Caki2 (cell line): ENCODE measurements around the gene STAC3. TPM values are rescaled to one million over a fixed set of nuclear protein-coding genes. Genes with fewer than 3 reads are reported as not detected.

ENCODE experiments used
- DNase-seq: peaks from one replicate; pipeline ENCODE4 v3.0.0-alpha.2; 2015; ENCODE audit warnings: low read depth
- in situ Hi-C: cut with HindIII; loops from 2 replicates; pipeline ENCODE4 v1.10.0; 2016; ENCODE audit warnings: low sequenced_read_pairs, low pct_unique_long_range_greater_than_20kb, mixed read lengths
- total RNA-seq: library from RNA; depleted of rRNA; stranded (reverse); fragments of >200 nt; shearing (Covaris generic); gene quantifications from 2 replicates; pipeline ENCODE4 v1.2.3, GENCODE V29; 2014; ENCODE audit warnings: low replicate concordance

STAC3 gene
- total RNA-seq, 1 experiment from 2014 or later = 0.95 TPM

- peak; percentile 91 for DNase-seq
- in situ Hi-C loops = no loop called here
These were observed 12.0 kb downstream of the STAC3 start for GRCh38 chr12:57238854-57239554.

- DNase-seq = no peak
- in situ Hi-C loops = no loop called here
These were observed 12.8 kb downstream of the STAC3 start for GRCh38 chr12:57237932-57238853.

GRCh38 chr12:57237596-57237931, 13.4 kb downstream of the STAC3 start:
- no peak for DNase-seq
- in situ Hi-C loops = no loop called here

- no peak for DNase-seq
- in situ Hi-C loops = no loop called here
These were observed 13.9 kb downstream of the STAC3 start for GRCh38 chr12:57236925-57237595.

- in situ Hi-C loops = no loop called here
- no peak for DNase-seq
These were observed 14.6 kb downstream of the STAC3 start for GRCh38 chr12:57236201-57236924.

- no peak for DNase-seq
- in situ Hi-C loops = no loop called here
These were observed 15.3 kb downstream of the STAC3 start for GRCh38 chr12:57235728-57236131.

GRCh38 chr12:57235017-57235727, 15.8 kb downstream of the STAC3 start:
- in situ Hi-C loops = no loop called here

GRCh38 chr12:57234571-57235016, 16.4 kb downstream of the STAC3 start:
- DNase-seq = no peak
- in situ Hi-C loops = no loop called here

More at GRCh38 chr12:57235017-57235727, 15.8 kb downstream of the STAC3 start:
- DNase-seq = peak; percentile 89

GRCh38 chr12:57234233-57234570, 16.8 kb downstream of the STAC3 start:
- in situ Hi-C loops = no loop called here
- DNase-seq = no peak

GRCh38 chr12:57233357-57234232, 17.4 kb downstream of the STAC3 start:
- in situ Hi-C loops = no loop called here
- DNase-seq = no peak

GRCh38 chr12:57232156-57232756, 18.7 kb downstream of the STAC3 start:
- in situ Hi-C loops = no loop called here

GRCh38 chr12:57231276-57232021, 19.5 kb downstream of the STAC3 start:
- DNase-seq = no peak
- in situ Hi-C loops = no loop called here

More at GRCh38 chr12:57232156-57232756, 18.7 kb downstream of the STAC3 start:
- DNase-seq = no peak

GRCh38 chr12:57230381-57231155, 20.4 kb downstream of the STAC3 start:
- in situ Hi-C loops = no loop called here
- no peak for DNase-seq

GRCh38 chr12:57229634-57230380, 21.2 kb downstream of the STAC3 start, which contains the start of gene SHMT2:
SHMT2 (plus strand) TSS chr12:57229711; CDS start chr12:57229779, 68 bp downstream.
- peak; percentile 84 for DNase-seq
- in situ Hi-C loops = no loop called here
